PC-3 (cell line): ENCODE measurements around the gene ISYNA1. TPM values are rescaled to one million over a fixed set of nuclear protein-coding genes. Genes with fewer than 3 reads are reported as not detected.

ENCODE experiments used
- ATAC-seq: fragments of 200-7000 bp; cut with Tn5 transposase; 2 replicates; pipeline ENCODE4 v1.9.1; 2020; ENCODE audit warnings: mild to moderate bottlenecking, moderate library complexity
- BruUV-seq: library from RNA; stranded (reverse); fragments of 400-500 nt; replicated peaks from 2 replicates; lab custom pipeline; 2021; lab: Mats Ljungman, UMichigan
- CTCF ChIA-PET: fragments of 300-600 bp; sonication (Branson Sonifier 250); formaldehyde crosslinking; loops from one replicate; lab custom pipeline; 2022; ENCODE audit warnings: antibody characterized with exemption; lab: Charles Lee
- POLR2A ChIA-PET: fragments of 300-600 bp; sonication (Branson Sonifier 250); formaldehyde crosslinking; loops from one replicate; lab custom pipeline; 2022; ENCODE audit warnings: antibody characterized with exemption; ENCODE audit not compliant: unreplicated experiment; lab: Charles Lee
- DNase-seq: peaks from one replicate; pipeline ENCODE4 v3.0.0-alpha.2; 2015
- H2AFZ ChIP-seq: fragments of 300-600 bp; sonication (generic); 2 replicates; pipeline ENCODE4 v1.6.0; 2016; ENCODE audit warnings: antibody characterized with exemption, low read length
- H3F3A ChIP-seq: fragments of 300-600 bp; sonication (generic); one replicate; pipeline ENCODE4 v1.6.0; 2017; ENCODE audit warnings: antibody characterized with exemption, low read length, control low read depth, mild to moderate bottlenecking; ENCODE audit not compliant: unreplicated experiment
- H3K27ac ChIP-seq: fragments of 300-600 bp; sonication (generic); 2 replicates; pipeline ENCODE4 v1.5.1; 2016; ENCODE audit warnings: mild to moderate bottlenecking, low read length
- H3K27me3 ChIP-seq: fragments of 300-600 bp; sonication (generic); 2 replicates; pipeline ENCODE4 v1.6.1; 2016; ENCODE audit warnings: low read length, mixed read lengths
- H3K36me3 ChIP-seq: fragments of 300-600 bp; sonication (generic); 2 replicates; pipeline ENCODE4 v1.6.1; 2016; ENCODE audit warnings: low read depth, mixed run types, low read length, mixed read lengths
- H3K4me1 ChIP-seq: fragments of 300-600 bp; sonication (generic); 2 replicates; pipeline ENCODE4 v1.5.1; 2016; ENCODE audit warnings: low read length; ENCODE audit not compliant: insufficient read depth
- H3K4me2 ChIP-seq: fragments of 300-600 bp; sonication (generic); 2 replicates; pipeline ENCODE4 v1.6.0; 2016; ENCODE audit warnings: low read length
- H3K4me3 ChIP-seq: fragments of 300-600 bp; sonication (generic); 2 replicates; pipeline ENCODE4 v1.5.1; 2016; ENCODE audit warnings: mild to moderate bottlenecking, low read length, mixed read lengths
- H3K79me2 ChIP-seq: fragments of 300-600 bp; sonication (generic); 2 replicates; pipeline ENCODE4 v1.6.1; 2017; ENCODE audit warnings: low read length, mixed read lengths
- H3K9ac ChIP-seq: fragments of 300-600 bp; sonication (generic); 2 replicates; pipeline ENCODE4 v1.6.0; 2016; ENCODE audit warnings: mild to moderate bottlenecking, low read length
- H3K9me2 ChIP-seq: fragments of 300-600 bp; sonication (generic); replicated peaks from 2 replicates; pipeline ENCODE4 v1.6.1; 2016; ENCODE audit warnings: mixed run types, low read length, mixed read lengths
- H3K9me3 ChIP-seq: fragments of 300-600 bp; sonication (generic); 2 replicates; pipeline ENCODE4 v1.6.1; 2016; ENCODE audit warnings: low read length, mixed read lengths
- H4K20me1 ChIP-seq: fragments of 300-600 bp; sonication (generic); 2 replicates; pipeline ENCODE4 v1.6.1; 2016; ENCODE audit warnings: low read length, mixed read lengths
- CTCF ChIP-seq: fragments of 300-600 bp; sonication (generic); conservative IDR thresholded peaks from 2 replicates; pipeline ENCODE4 v1.5.1; 2017; ENCODE audit warnings: antibody characterized with exemption, low read depth, mild to moderate bottlenecking, low read length
- EZH2 ChIP-seq: fragments of 300-600 bp; sonication (generic); IDR thresholded peaks from one replicate; pipeline ENCODE4 v1.6.1; 2017; ENCODE audit warnings: antibody characterized with exemption, mild to moderate bottlenecking, low read length; ENCODE audit not compliant: unreplicated experiment
- EZH2phosphoT487 ChIP-seq: fragments of 300-600 bp; sonication (generic); IDR thresholded peaks from 2 replicates; pipeline ENCODE4 v1.6.1; 2018; ENCODE audit warnings: mild to moderate bottlenecking, antibody characterized with exemption, low read length, borderline replicate concordance
- intact Hi-C: fragments of 100-400 bp; cut with micrococcal nuclease; formaldehyde crosslinking; loops from 2 replicates; pipeline ENCODE4 v1.9.0; 2023
- total RNA-seq: library from RNA; depleted of rRNA; stranded (reverse); fragments of >200 nt; gene quantifications from 2 replicates; pipeline ENCODE4 v1.2.3, GENCODE V29; 2014

Gene ISYNA1
- total RNA-seq, 1 experiment from 2014 or later = 19.4 TPM

GRCh38 chr19:18415178-18415867 is 22.6 kb downstream of the ISYNA1 start:
- ChIA-PET CTCF (no interaction called here), POLR2A (no interaction called here)
- Histone ChIP-seq H3K4me1 (peaks cover 29% of the 10 kb centered on the region), H3F3A (no peaks in the 10 kb centered on the region), H3K79me2 (peaks cover 7% of the 10 kb centered on the region), H4K20me1 (no peaks in the 10 kb centered on the region), H3K27me3 (no peaks in the 10 kb centered on the region), H2AFZ (no peak overlapping the region), H3K4me3 (no peak overlapping the region), H3K9me3 (no peaks in the 10 kb centered on the region), H3K9me2 (no peaks in the 10 kb centered on the region), H3K36me3 (no peaks in the 10 kb centered on the region), H3K4me2 (no peak overlapping the region), H3K27ac (no peak overlapping the region), H3K9ac (no peak overlapping the region)
- ATAC-seq (no peak), DNase-seq (no peak)
- no TSS peak for BruUV-seq
- no peak for TF ChIP-seq EZH2phosphoT487
- TF ChIP-seq EZH2 = no peak
- TF ChIP-seq CTCF = no peak
- intact Hi-C loops = loop anchor here (10.0 kb wide), 2 partner anchors 141 to 211 kb away; partner anchors contain the start of genes IQCN and RAB3A

- Histone ChIP-seq H3K79me2 (peaks cover under 1% of the 10 kb centered on the region; the same call in 1 of the 2 replicates), H3K36me3 (no peaks in the 10 kb centered on the region), H3K4me3 (no peak overlapping the region), H2AFZ (no peak overlapping the region), H3K27ac (no peak overlapping the region), H3K4me2 (no peak overlapping the region), H3K9me2 (no peaks in the 10 kb centered on the region), H3K9me3 (no peaks in the 10 kb centered on the region), H3K9ac (no peak overlapping the region), H3K27me3 (no peaks in the 10 kb centered on the region), H3K4me1 (peaks cover 24% of the 10 kb centered on the region), H4K20me1 (no peaks in the 10 kb centered on the region), H3F3A (no peaks in the 10 kb centered on the region)
- ATAC-seq = no peak
- CTCF ChIA-PET = no interaction called here
- BruUV-seq = no TSS peak
- intact Hi-C loops = loop anchor here (10.0 kb wide), 2 partner anchors 140 to 210 kb away; partner anchors contain the start of genes IQCN and RAB3A
- POLR2A ChIA-PET = no interaction called here
- DNase-seq = no peak
- TF ChIP-seq CTCF = no peak
- TF ChIP-seq EZH2phosphoT487 = no peak
- TF ChIP-seq EZH2 = no peak
Measured at GRCh38 chr19:18414504-18415177, 23.3 kb downstream of the ISYNA1 start.
